Activated naive CD4-positive, alpha-beta T cell treated with anti-CD3 and anti-CD28 coated beads for 36 hours (primary cell): Measurements from ENCODE around the gene DCC. TPM values are rescaled to one million over a fixed set of nuclear protein-coding genes. Genes with fewer than 3 reads are reported as not detected.

ENCODE experiments used
- CTCF ChIA-PET: fragments of 350-600 bp; sonication (Branson Sonifier 250); formaldehyde crosslinking; loops from one replicate; lab custom pipeline; 2021; ENCODE audit warnings: antibody characterized with exemption; lab: Charles Lee
- DNase-seq: peaks from one replicate; pipeline ENCODE4 v3.0.0-alpha.2; 2020
- H3K27ac Mint-ChIP-seq: one replicate; pipeline ENCODE4 v1.8.0; 2021; ENCODE audit warnings: mild to moderate bottlenecking, mixed read lengths
- H3K27me3 Mint-ChIP-seq: one replicate; pipeline ENCODE4 v1.8.0; 2021; ENCODE audit warnings: low read depth, mixed read lengths
- H3K36me3 Mint-ChIP-seq: one replicate; pipeline ENCODE4 v1.8.0; 2021; ENCODE audit warnings: low read depth, mixed read lengths
- H3K4me1 Mint-ChIP-seq: one replicate; pipeline ENCODE4 v1.8.0; 2021; ENCODE audit warnings: low read depth, mixed read lengths
- H3K4me3 Mint-ChIP-seq: one replicate; pipeline ENCODE4 v1.8.0; 2021; ENCODE audit warnings: mild to moderate bottlenecking, moderate library complexity, mixed read lengths
- H3K9me3 Mint-ChIP-seq: one replicate; pipeline ENCODE4 v1.8.0; 2021; ENCODE audit warnings: mixed read lengths
- intact Hi-C: fragments of 100-400 bp; cut with micrococcal nuclease; formaldehyde crosslinking; loops from one replicate; pipeline ENCODE4 v1.15.1; 2023
- total RNA-seq, 2 experiments: library from RNA; stranded (reverse); gene quantifications; one replicate each; pipeline ENCODE4 v1.2.3, GENCODE V29; 2021

The DCC gene
- total RNA-seq, 2 experiments from 2014 or later = not detected

- Mint-ChIP-seq H3K4me3 (no peak overlapping the region), H3K27me3 (no peaks in the 10 kb centered on the region)
- CTCF ChIA-PET = interaction anchor here (1.5 kb wide), 1 partner anchor 35 kb away, joined by 3 read pairs; no protein-coding TSS in a partner anchor
Measured at GRCh38 chr18:53224128-53224778, 884.3 kb downstream of the DCC start.

GRCh38 chr18:53225567-53226325 is 885.7 kb downstream of the DCC start:
- Mint-ChIP-seq H3K4me1 (no peaks in the 10 kb centered on the region), H3K36me3 (no peaks in the 10 kb centered on the region), H3K9me3 (no peaks in the 10 kb centered on the region), H3K27me3 (no peaks in the 10 kb centered on the region), H3K27ac (no peak overlapping the region), H3K4me3 (no peak overlapping the region)
- no peak for DNase-seq
- CTCF ChIA-PET = no interaction called here
- intact Hi-C loops = no loop called here

More at GRCh38 chr18:53224128-53224778, 884.3 kb downstream of the DCC start:
- Mint-ChIP-seq H3K4me1 (no peaks in the 10 kb centered on the region), H3K27ac (no peak overlapping the region), H3K36me3 (no peaks in the 10 kb centered on the region), H3K9me3 (no peaks in the 10 kb centered on the region)
- no peak for DNase-seq
- intact Hi-C loops = no loop called here

- no peaks in the 10 kb centered on the region for H3K9me3 Mint-ChIP-seq
- intact Hi-C loops = no loop called here
- no peak for DNase-seq
- H3K4me1 Mint-ChIP-seq = no peaks in the 10 kb centered on the region
- H3K36me3 Mint-ChIP-seq = no peaks in the 10 kb centered on the region
- no peak overlapping the region for H3K27ac Mint-ChIP-seq
- CTCF ChIA-PET = no interaction called here
- no peaks in the 10 kb centered on the region for H3K27me3 Mint-ChIP-seq
- no peak overlapping the region for H3K4me3 Mint-ChIP-seq
Measured at GRCh38 chr18:53234610-53235009, 894.6 kb downstream of the DCC start.

GRCh38 chr18:53241161-53241560 is 901.2 kb downstream of the DCC start:
- no peak for DNase-seq
- H3K4me1 Mint-ChIP-seq = no peaks in the 10 kb centered on the region
- H3K27me3 Mint-ChIP-seq = no peaks in the 10 kb centered on the region
- H3K9me3 Mint-ChIP-seq = peaks cover 3% of the 10 kb centered on the region
- CTCF ChIA-PET = no interaction called here
- intact Hi-C loops = no loop called here
- no peaks in the 10 kb centered on the region for H3K36me3 Mint-ChIP-seq
- no peak overlapping the region for H3K4me3 Mint-ChIP-seq
- no peak overlapping the region for H3K27ac Mint-ChIP-seq

- no peak for DNase-seq
- Mint-ChIP-seq H3K36me3 (no peaks in the 10 kb centered on the region), H3K4me1 (no peaks in the 10 kb centered on the region), H3K9me3 (peaks cover 12% of the 10 kb centered on the region), H3K27me3 (no peaks in the 10 kb centered on the region), H3K27ac (no peak overlapping the region), H3K4me3 (no peak overlapping the region)
- CTCF ChIA-PET = no interaction called here
- intact Hi-C loops = no loop called here
Measured at GRCh38 chr18:53253789-53254188, 913.8 kb downstream of the DCC start.

GRCh38 chr18:53254265-53254664 is 914.3 kb downstream of the DCC start:
- Mint-ChIP-seq H3K27me3 (no peaks in the 10 kb centered on the region), H3K9me3 (peaks cover 12% of the 10 kb centered on the region), H3K4me1 (no peaks in the 10 kb centered on the region), H3K36me3 (no peaks in the 10 kb centered on the region), H3K4me3 (no peak overlapping the region), H3K27ac (no peak overlapping the region)
- intact Hi-C loops = no loop called here
- no peak for DNase-seq
- CTCF ChIA-PET = no interaction called here

- intact Hi-C loops = no loop called here
- DNase-seq = no peak
- no peak overlapping the region for H3K27ac Mint-ChIP-seq
- no peak overlapping the region for H3K4me3 Mint-ChIP-seq
- H3K4me1 Mint-ChIP-seq = no peaks in the 10 kb centered on the region
- H3K9me3 Mint-ChIP-seq = peaks cover 7% of the 10 kb centered on the region
- CTCF ChIA-PET = no interaction called here
- no peaks in the 10 kb centered on the region for H3K36me3 Mint-ChIP-seq
- no peaks in the 10 kb centered on the region for H3K27me3 Mint-ChIP-seq
Measured at GRCh38 chr18:53261241-53261640, 921.2 kb downstream of the DCC start.

GRCh38 chr18:53266850-53267249 is 926.9 kb downstream of the DCC start:
- Mint-ChIP-seq H3K27ac (no peak overlapping the region), H3K27me3 (no peaks in the 10 kb centered on the region), H3K9me3 (peaks cover 2% of the 10 kb centered on the region), H3K36me3 (no peaks in the 10 kb centered on the region), H3K4me3 (no peak overlapping the region), H3K4me1 (no peaks in the 10 kb centered on the region)
- intact Hi-C loops = no loop called here
- CTCF ChIA-PET = no interaction called here
- no peak for DNase-seq

GRCh38 chr18:53268455-53268854 is 928.5 kb downstream of the DCC start:
- H3K4me1 Mint-ChIP-seq = no peaks in the 10 kb centered on the region
- no peaks in the 10 kb centered on the region for H3K36me3 Mint-ChIP-seq
- CTCF ChIA-PET = no interaction called here

GRCh38 chr18:53281406-53281805 is 941.4 kb downstream of the DCC start:
- no peak overlapping the region for H3K27ac Mint-ChIP-seq
- intact Hi-C loops = no loop called here

More at GRCh38 chr18:53268455-53268854, 928.5 kb downstream of the DCC start:
- Mint-ChIP-seq H3K4me3 (no peak overlapping the region), H3K9me3 (peaks cover 2% of the 10 kb centered on the region), H3K27me3 (no peaks in the 10 kb centered on the region), H3K27ac (no peak overlapping the region)
- no peak for DNase-seq
- intact Hi-C loops = no loop called here

GRCh38 chr18:53283708-53284107 is 943.7 kb downstream of the DCC start:
- no peak overlapping the region for H3K4me3 Mint-ChIP-seq
- CTCF ChIA-PET = no interaction called here
- intact Hi-C loops = no loop called here
- no peaks in the 10 kb centered on the region for H3K36me3 Mint-ChIP-seq
- H3K4me1 Mint-ChIP-seq = no peaks in the 10 kb centered on the region
- no peak for DNase-seq
- no peak overlapping the region for H3K27ac Mint-ChIP-seq
- H3K9me3 Mint-ChIP-seq = peaks cover 10% of the 10 kb centered on the region
- H3K27me3 Mint-ChIP-seq = no peaks in the 10 kb centered on the region

More at GRCh38 chr18:53281406-53281805, 941.4 kb downstream of the DCC start:
- Mint-ChIP-seq H3K4me1 (no peaks in the 10 kb centered on the region), H3K36me3 (no peaks in the 10 kb centered on the region), H3K27me3 (no peaks in the 10 kb centered on the region), H3K4me3 (no peak overlapping the region), H3K9me3 (peaks cover 8% of the 10 kb centered on the region)
- CTCF ChIA-PET = no interaction called here
- no peak for DNase-seq

GRCh38 chr18:53305461-53305860 is 965.5 kb downstream of the DCC start:
- CTCF ChIA-PET = no interaction called here
- Mint-ChIP-seq H3K36me3 (no peaks in the 10 kb centered on the region), H3K4me1 (no peaks in the 10 kb centered on the region), H3K27me3 (no peaks in the 10 kb centered on the region), H3K9me3 (peaks cover 4% of the 10 kb centered on the region), H3K27ac (no peak overlapping the region), H3K4me3 (no peak overlapping the region)
- no peak for DNase-seq
- intact Hi-C loops = no loop called here

GRCh38 chr18:53319628-53320027 is 979.6 kb downstream of the DCC start:
- Mint-ChIP-seq H3K36me3 (no peaks in the 10 kb centered on the region), H3K4me1 (no peaks in the 10 kb centered on the region), H3K27ac (no peak overlapping the region), H3K9me3 (peaks cover 6% of the 10 kb centered on the region), H3K4me3 (no peak overlapping the region), H3K27me3 (no peaks in the 10 kb centered on the region)
- DNase-seq = no peak
- CTCF ChIA-PET = no interaction called here
- intact Hi-C loops = no loop called here
